WI38 (cell line): ENCODE results near the gene WIPI1.
"Not testable (repeated sequence)": the region's sequence is repeated elsewhere in the genome, so short reads cannot be mapped to it uniquely, and the experiment has no call there.

Source experiments
- H3K4me3 ChIP-seq: 2 replicates; pipeline ENCODE4 v1.5.1; 2011; ENCODE audit warnings: low read depth, mild to moderate bottlenecking, control low read depth, low read length
- TF ChIP-seq, protein P1 (sequence below): IDR thresholded peaks from 2 replicates; pipeline ENCODE4 v1.5.1; 2012; ENCODE audit warnings: low read depth, mild to moderate bottlenecking, control low read depth, low read length

The WIPI1 gene, protein sequence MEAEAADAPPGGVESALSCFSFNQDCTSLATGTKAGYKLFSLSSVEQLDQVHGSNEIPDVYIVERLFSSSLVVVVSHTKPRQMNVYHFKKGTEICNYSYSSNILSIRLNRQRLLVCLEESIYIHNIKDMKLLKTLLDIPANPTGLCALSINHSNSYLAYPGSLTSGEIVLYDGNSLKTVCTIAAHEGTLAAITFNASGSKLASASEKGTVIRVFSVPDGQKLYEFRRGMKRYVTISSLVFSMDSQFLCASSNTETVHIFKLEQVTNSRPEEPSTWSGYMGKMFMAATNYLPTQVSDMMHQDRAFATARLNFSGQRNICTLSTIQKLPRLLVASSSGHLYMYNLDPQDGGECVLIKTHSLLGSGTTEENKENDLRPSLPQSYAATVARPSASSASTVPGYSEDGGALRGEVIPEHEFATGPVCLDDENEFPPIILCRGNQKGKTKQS

DNA sequence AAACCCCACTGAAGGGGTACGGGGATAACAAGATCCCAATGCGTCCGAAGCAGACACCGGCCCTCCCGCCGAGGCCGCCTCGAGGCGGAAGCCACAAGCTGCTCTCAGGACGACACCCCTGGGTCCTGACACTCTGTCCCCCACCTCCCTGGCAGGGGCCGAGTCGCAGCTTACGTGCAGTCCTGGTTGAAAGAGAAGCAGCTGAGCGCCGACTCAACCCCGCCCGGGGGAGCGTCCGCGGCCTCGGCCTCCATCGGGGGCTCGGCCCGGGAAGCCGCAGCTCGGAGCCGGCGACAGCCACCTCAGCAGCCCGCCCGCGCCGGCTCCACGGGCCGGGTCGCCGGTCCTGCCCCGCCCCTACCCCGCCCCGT lies at the start of gene WIPI1:
TSS of gene WIPI1 (minus strand) at position 329 of the 371 bp plus-strand sequence. CDS start at position 254, 75 bp downstream.
- H3K4me3 ChIP-seq = peak within 1 kb of the TSS; percentile 83
- TF ChIP-seq, protein P1, sequence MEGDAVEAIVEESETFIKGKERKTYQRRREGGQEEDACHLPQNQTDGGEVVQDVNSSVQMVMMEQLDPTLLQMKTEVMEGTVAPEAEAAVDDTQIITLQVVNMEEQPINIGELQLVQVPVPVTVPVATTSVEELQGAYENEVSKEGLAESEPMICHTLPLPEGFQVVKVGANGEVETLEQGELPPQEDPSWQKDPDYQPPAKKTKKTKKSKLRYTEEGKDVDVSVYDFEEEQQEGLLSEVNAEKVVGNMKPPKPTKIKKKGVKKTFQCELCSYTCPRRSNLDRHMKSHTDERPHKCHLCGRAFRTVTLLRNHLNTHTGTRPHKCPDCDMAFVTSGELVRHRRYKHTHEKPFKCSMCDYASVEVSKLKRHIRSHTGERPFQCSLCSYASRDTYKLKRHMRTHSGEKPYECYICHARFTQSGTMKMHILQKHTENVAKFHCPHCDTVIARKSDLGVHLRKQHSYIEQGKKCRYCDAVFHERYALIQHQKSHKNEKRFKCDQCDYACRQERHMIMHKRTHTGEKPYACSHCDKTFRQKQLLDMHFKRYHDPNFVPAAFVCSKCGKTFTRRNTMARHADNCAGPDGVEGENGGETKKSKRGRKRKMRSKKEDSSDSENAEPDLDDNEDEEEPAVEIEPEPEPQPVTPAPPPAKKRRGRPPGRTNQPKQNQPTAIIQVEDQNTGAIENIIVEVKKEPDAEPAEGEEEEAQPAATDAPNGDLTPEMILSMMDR = no peak

DNA sequence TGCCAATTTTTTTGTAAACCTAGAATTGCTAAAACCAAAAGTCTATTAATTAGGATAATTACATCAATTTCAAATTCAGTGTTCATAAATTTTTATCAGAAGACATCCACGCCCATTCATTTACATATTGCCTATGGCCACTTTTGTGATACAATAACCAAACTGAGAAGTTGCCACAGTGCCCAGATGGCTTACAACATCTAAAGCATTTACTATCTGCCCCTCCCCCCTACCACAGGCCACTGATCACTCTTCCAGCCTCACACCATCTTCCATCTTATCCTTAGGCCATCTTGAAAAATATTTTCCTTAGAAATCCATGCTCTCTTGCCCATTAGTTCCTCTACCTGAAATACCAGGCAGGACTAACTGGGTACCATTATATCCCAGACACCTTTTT lies 48.7 kb upstream of the WIPI1 start:
- TF ChIP-seq, protein P1 = no peak
- H3K4me3 ChIP-seq = no peak overlapping the region

DNA sequence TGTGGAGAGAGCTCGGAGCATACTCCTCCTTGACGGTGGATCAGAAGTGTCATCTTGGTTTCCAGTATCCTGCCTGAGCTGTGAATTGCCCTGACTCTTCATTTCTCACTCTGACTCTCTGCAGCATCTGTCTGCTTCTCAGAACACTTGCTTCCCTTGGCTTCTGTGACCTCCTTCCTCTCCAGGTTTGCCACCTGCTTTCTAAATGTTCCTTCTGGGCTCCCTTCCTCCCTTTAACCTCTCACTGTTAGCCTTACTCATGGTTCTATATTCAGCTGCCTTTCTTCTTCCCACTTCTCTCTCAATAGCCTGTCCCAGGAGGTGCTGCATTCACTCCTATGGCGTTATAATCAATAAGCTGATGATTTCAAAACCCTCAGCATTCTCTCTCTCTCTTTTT lies 43.8 kb upstream of the WIPI1 start:
- TF ChIP-seq, protein P1 = no peak
- no peak overlapping the region for H3K4me3 ChIP-seq

DNA sequence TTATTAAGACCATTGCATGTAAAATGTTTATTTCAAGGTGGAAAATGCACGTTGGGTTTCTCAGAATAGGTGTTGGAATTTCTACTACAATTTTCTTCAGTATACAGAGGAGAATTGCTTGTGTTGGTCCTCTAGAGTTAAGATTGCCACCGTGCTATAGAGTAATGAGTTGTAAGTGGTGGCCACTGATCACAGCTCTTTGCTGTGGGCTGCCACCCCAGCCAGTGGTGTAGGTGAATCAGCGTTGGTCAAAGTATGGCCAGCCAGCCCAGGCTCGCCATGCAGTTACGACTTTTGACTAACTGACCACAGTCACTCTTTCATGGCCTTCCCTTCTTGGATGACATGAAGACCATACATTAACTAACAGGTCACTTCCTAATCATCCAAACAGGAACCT lies 42.3 kb upstream of the WIPI1 start:
- no peak overlapping the region for H3K4me3 ChIP-seq
- TF ChIP-seq, protein P1 = no peak

DNA sequence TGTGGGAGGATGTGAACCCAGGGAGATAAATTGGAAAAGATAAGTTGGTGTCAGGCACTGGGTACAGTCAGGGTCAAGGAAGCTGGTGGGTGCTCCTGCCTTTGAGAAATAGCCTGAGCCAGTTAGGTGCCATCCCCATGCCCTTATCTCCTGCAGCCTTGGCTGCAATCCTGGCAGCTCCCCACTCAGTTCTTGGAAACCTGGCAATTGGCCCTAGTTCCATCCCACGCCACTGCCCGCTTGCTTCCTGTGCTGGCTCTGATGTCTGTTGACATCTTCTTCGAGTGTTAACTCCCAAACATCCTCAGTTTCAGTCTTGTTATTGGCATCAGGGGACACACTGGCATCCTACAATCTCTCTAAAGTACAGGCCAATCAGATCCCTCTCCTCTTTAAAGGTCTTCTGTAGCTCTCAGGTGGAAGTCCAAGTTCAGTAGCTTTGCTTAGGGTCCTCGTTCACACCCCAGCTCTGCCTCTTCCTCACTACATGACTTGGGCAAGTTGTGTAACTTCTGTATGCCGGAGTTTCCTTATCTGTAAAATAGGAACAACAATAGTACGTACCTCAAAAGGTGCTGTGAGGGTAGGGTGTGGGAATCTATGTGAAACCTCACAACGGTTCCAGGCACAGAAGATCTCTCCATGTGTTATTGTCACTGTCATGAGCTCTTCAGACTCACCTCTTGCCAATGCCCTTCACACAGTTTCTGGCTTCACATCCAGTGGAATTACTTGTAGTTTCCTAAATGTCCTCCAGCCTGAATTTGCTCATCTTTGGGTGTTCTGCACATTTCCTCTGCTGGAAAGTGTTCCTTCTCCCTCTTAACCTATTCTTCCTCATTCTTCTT lies 41.4 kb upstream of the WIPI1 start:
- TF ChIP-seq, protein P1 = no peak
- H3K4me3 ChIP-seq = no peak overlapping the region

DNA sequence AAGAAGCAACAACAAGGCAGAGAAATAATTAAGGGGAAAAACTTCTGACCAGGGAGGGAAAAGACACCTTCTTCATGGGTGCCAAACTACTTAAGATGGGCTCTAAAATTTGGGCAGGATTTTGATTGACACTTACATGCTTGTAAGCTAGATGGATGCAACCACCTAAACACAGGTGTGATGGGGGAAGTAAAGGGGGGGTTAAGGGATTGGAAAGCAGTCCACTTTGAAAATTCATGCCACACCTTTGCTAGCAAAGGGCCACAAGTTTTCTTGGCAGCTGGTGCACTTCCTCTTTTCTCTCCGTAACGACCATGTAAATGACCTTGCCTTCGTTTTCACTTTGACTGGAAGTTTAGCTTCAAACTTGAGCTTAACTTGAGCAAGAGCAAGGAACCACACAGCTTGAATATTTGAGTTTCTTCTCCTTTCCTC lies 40.6 kb upstream of the WIPI1 start:
- TF ChIP-seq, protein P1 = no peak
- no peak overlapping the region for H3K4me3 ChIP-seq

DNA sequence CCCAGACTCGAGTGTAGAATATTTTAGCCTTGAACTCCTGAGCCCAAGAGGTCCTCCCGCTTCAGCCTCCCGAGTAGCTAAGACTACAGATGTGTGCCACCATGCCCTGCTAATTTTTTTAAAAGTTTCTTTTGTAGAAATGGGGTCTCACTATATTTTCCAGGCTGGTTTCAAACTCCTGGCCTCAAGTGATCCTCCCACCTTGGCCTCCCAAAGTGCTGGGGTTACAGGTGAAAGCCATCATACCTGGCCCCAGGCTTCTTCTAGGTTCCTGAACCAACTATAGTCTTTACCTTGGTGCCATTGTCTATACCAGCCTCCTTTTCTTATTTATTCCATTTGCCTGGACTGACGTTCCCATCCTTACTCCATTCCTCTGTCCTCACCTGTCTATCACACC lies 37.8 kb upstream of the WIPI1 start:
- no peak overlapping the region for H3K4me3 ChIP-seq
- TF ChIP-seq, protein P1 = no peak

DNA sequence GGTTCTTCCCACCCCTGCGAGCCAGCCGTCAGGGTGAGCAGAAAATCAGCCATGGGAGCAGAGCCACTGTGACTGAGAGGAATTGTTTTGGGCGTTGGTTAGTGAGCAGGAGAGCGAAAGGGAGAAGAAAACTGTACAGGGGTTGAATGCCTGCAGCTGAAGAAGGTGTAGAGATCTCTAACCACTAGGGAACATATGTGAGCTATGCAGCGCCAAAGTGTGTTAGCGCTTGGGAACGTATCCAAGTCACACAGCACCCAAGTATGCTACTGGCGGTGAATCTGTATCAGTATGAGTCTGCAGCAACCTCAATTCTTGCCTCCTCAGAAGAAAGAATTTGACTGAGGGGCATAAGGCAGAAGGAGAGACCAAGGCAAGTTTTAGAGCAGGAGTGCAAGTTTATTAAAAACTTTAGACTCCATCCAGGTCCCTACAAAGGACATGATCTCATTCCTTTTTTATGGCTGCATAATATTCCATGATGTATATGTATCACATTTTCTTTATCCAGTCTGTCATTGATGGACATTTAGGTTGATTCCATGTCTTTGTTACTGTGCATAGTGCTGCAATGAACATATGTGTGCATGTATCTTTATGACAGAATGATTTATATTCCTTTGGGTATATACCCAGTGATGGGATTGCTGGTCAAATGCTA lies 35.2 kb upstream of the WIPI1 start:
- not testable (repeated sequence) for H3K4me3 ChIP-seq
